ENCODE data around the gene GBF1. TPM values are rescaled to one million over a fixed set of nuclear protein-coding genes. Genes with fewer than 3 reads are reported as not detected.

The GBF1 gene
- total RNA-seq, 1 donor from 2014 or later: 71.6 TPM

DNA sequence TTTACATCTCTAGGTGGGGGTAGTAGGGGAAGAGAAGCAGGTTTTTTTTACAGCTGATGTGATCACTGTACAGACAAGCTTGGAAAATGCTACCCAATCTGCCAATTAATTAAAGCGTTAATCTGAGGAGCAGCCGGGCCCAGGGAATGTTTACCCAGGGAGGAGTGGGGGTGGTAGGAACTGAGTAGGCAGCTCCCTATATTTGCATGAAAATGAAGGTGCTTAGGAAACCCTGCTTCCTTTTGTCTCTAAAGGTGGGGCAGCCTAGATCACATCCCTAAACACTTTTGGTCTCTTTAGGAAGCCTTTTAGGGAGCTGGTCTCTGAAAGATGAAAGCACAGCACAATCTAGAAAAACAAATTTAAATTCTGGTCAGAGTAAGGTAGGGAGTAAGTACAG, 97.1 kb downstream of the GBF1 start:
- no peak for DNase-seq
- Mint-ChIP-seq H3K4me1 (ENCODE audit: low read depth, unreplicated experiment) (peaks cover 2% of the 10 kb centered on the region), H3K27me3 (ENCODE audit: unreplicated experiment) (peaks cover 4% of the 10 kb centered on the region), H3K27ac (ENCODE audit: unreplicated experiment) (no peak overlapping the region), H3K36me3 (ENCODE audit: unreplicated experiment) (no peaks in the 10 kb centered on the region), H3K9me3 (ENCODE audit: unreplicated experiment) (peaks cover 4% of the 10 kb centered on the region), H3K4me3 (ENCODE audit: unreplicated experiment) (no peak overlapping the region)
- no peak for TF ChIP-seq CTCF (IDR thresholded peaks at IDR 0.05; ENCODE audit: partially characterized antibody, unreplicated experiment)

DNA sequence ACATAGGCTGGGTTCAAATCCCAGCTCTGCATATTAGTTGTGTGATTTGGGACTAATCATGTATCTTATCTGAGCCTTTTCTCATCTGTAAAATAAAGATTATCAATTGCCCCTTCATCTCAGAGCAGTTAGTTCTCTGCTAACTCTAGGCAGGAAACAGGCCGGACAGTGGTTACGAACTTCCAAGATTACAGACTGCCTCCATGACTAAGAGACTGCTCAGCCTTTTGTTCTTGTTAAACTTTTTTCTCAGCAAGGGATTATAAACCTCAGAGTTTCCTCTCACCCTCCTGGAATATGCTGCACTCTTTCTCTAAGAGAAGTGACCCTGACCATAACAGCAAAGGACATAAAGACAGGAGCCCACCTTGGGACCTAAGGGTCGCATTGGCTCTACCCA, 97.6 kb downstream of the GBF1 start:
- Mint-ChIP-seq H3K4me1 (ENCODE audit: low read depth, unreplicated experiment) (peaks cover 2% of the 10 kb centered on the region), H3K27me3 (ENCODE audit: unreplicated experiment) (peaks cover 4% of the 10 kb centered on the region), H3K27ac (ENCODE audit: unreplicated experiment) (no peak overlapping the region), H3K4me3 (ENCODE audit: unreplicated experiment) (no peak overlapping the region), H3K36me3 (ENCODE audit: unreplicated experiment) (no peaks in the 10 kb centered on the region), H3K9me3 (ENCODE audit: unreplicated experiment) (peaks cover 4% of the 10 kb centered on the region)
- DNase-seq: no peak
- TF ChIP-seq CTCF (IDR thresholded peaks at IDR 0.05; ENCODE audit: partially characterized antibody, unreplicated experiment): no peak

DNA sequence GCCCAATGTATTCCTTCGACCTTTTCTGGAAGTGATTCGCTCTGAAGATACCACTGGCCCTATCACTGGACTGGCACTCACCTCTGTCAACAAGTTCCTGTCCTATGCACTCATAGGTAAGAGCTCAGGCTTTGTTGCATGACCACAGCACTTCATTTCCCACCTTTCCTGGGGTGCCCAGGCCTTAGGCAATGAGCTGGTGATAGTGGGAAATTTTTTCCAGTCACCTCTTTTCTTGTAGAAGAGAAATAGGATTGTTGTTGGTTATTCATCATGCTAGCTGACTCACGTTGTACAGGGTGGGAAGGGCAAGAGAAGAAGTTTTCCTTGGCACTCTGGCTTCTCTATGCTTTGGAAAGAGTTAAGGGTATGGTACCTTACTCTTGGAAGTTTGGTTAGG, 98.7 kb downstream of the GBF1 start:
- H3K27ac Mint-ChIP-seq (ENCODE audit: unreplicated experiment): no peak overlapping the region
- H3K9me3 Mint-ChIP-seq (ENCODE audit: unreplicated experiment): peaks cover 4% of the 10 kb centered on the region
- H3K4me3 Mint-ChIP-seq (ENCODE audit: unreplicated experiment): no peak overlapping the region
- TF ChIP-seq CTCF (IDR thresholded peaks at IDR 0.05; ENCODE audit: partially characterized antibody, unreplicated experiment): no peak
- H3K36me3 Mint-ChIP-seq (ENCODE audit: unreplicated experiment): no peaks in the 10 kb centered on the region
- H3K27me3 Mint-ChIP-seq (ENCODE audit: unreplicated experiment): no peaks in the 10 kb centered on the region
- H3K4me1 Mint-ChIP-seq (ENCODE audit: low read depth, unreplicated experiment): peaks cover 2% of the 10 kb centered on the region
- no peak for DNase-seq

GRCh38 chr10:102347236-102347828, 102.0 kb downstream of the GBF1 start:
- Mint-ChIP-seq H3K4me1 (ENCODE audit: low read depth, unreplicated experiment) (peaks cover under 1% of the 10 kb centered on the region), H3K27me3 (ENCODE audit: unreplicated experiment) (no peaks in the 10 kb centered on the region), H3K9me3 (ENCODE audit: unreplicated experiment) (peaks cover 4% of the 10 kb centered on the region), H3K27ac (ENCODE audit: unreplicated experiment) (no peak overlapping the region), H3K36me3 (ENCODE audit: unreplicated experiment) (no peaks in the 10 kb centered on the region), H3K4me3 (ENCODE audit: unreplicated experiment) (no peak overlapping the region)
- no peak for TF ChIP-seq CTCF (IDR thresholded peaks at IDR 0.05; ENCODE audit: partially characterized antibody, unreplicated experiment)
- peak; percentile 67 for DNase-seq

DNA sequence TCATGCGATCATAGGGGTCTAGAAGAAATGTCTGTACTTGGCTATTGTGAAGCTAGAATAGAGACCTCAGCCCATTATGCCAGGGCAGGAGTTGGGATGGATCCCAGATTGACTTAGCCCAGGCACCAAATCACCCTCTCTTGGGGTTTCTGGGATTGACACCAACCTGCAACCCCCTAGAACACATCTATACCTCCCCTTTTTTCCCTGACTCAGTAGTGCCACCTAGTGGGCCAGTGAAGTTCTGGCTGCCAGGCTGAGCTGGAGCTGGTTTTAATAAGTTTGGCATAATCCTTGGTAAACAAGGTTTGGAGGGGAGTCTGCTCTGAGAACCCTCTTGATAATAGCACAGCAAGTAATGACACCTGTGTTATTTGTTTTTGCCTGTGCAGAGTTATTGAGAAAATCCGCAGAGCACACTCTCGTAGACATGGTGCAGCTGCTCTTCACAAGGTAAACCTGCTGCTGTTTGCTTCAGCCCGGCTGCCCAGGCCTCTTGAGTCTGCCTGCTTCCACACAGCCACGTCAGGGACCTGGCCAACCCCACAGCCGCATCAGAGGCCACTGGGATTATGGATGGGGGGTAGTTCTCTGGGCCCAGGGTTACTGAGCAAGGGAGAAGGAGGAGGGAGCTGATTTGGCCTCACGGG, 106.9 kb downstream of the GBF1 start:
- Mint-ChIP-seq H3K4me3 (ENCODE audit: unreplicated experiment) (no peak overlapping the region), H3K27ac (ENCODE audit: unreplicated experiment) (no peak overlapping the region), H3K4me1 (ENCODE audit: low read depth, unreplicated experiment) (peaks cover 2% of the 10 kb centered on the region), H3K36me3 (ENCODE audit: unreplicated experiment) (no peaks in the 10 kb centered on the region), H3K9me3 (ENCODE audit: unreplicated experiment) (peaks cover 4% of the 10 kb centered on the region), H3K27me3 (ENCODE audit: unreplicated experiment) (no peaks in the 10 kb centered on the region)
- DNase-seq: peak; percentile 76
- peak; percentile 94 for TF ChIP-seq CTCF (IDR thresholded peaks at IDR 0.05; ENCODE audit: partially characterized antibody, unreplicated experiment)

Measured in glutamatergic neuron (in vitro differentiated cells).